HTR-8/SVneo (cell line): ENCODE data around the gene TMEM14C.

ENCODE experiments used
- DNase-seq: peaks from one replicate; pipeline ENCODE4 v3.0.0; 2011; ENCODE audit warnings: low spot score, mixed read lengths; ENCODE audit not compliant: insufficient read length
- FAIRE-seq: peaks from 2 replicates; lab custom pipeline; 2011; peaks lifted over from hg19 to GRCh38; lab: Jason Lieb, UNC

Gene TMEM14C

GRCh38 chr6:10722820-10723566 is at the start of gene TMEM14C:
Gene TMEM14C, plus strand, starts transcription at chr6:10723070. Its CDS starts 1,544 bp downstream, at chr6:10724614.
- FAIRE-seq, result peak; percentile 79
- DNase-seq, result peak; percentile 97

GRCh38 chr6:10676403-10676802 is 46.5 kb upstream of the TMEM14C start:
- DNase-seq, result no peak
- no peak for FAIRE-seq

- no peak for DNase-seq
- FAIRE-seq, result no peak
Measured at GRCh38 chr6:10678456-10678855, 44.4 kb upstream of the TMEM14C start.

GRCh38 chr6:10681795-10682194 is 41.1 kb upstream of the TMEM14C start:
- FAIRE-seq (no peak), DNase-seq (no peak)

GRCh38 chr6:10682355-10682988 is 40.4 kb upstream of the TMEM14C start:
- no peak for FAIRE-seq
- DNase-seq, result no peak

- FAIRE-seq (no peak), DNase-seq (no peak)
Measured at GRCh38 chr6:10684618-10685017, 38.3 kb upstream of the TMEM14C start.

- FAIRE-seq (no peak), DNase-seq (no peak)
Measured at GRCh38 chr6:10685092-10685915, 37.6 kb upstream of the TMEM14C start.

GRCh38 chr6:10686901-10687300 is 36.0 kb upstream of the TMEM14C start:
- FAIRE-seq, result no peak
- no peak for DNase-seq

GRCh38 chr6:10687582-10687981 is 35.3 kb upstream of the TMEM14C start:
- no peak for DNase-seq
- no peak for FAIRE-seq

GRCh38 chr6:10690651-10691445 is 32.0 kb upstream of the TMEM14C start:
- FAIRE-seq, result no peak
- no peak for DNase-seq

GRCh38 chr6:10692965-10693538 is 29.8 kb upstream of the TMEM14C start:
- FAIRE-seq, result no peak

GRCh38 chr6:10694302-10695085 is 28.4 kb upstream of the TMEM14C start, which contains the start of the genes C6orf52 and PAK1IP1:
Gene C6orf52, minus strand, starts transcription at chr6:10694616. Its CDS starts 7,066 bp downstream, at chr6:10687550.
Gene PAK1IP1, plus strand, starts transcription at chr6:10694972. Its CDS starts 14 bp downstream, at chr6:10694986.
- peak; percentile 96 for DNase-seq
- FAIRE-seq, result peak; percentile 49

More at GRCh38 chr6:10692965-10693538, 29.8 kb upstream of the TMEM14C start:
- no peak for DNase-seq

- DNase-seq, result no peak
- no peak for FAIRE-seq
Measured at GRCh38 chr6:10695086-10695657, 27.7 kb upstream of the TMEM14C start.

- DNase-seq (no peak), FAIRE-seq (no peak)
Measured at GRCh38 chr6:10696655-10697054, 26.2 kb upstream of the TMEM14C start.

GRCh38 chr6:10713962-10714361 is 8.9 kb upstream of the TMEM14C start:
- FAIRE-seq, result no peak
- DNase-seq, result no peak

GRCh38 chr6:10719296-10719963 is 3.4 kb upstream of the TMEM14C start:
- DNase-seq, result no peak
- no peak for FAIRE-seq

- FAIRE-seq, result no peak
- DNase-seq, result no peak
Measured at GRCh38 chr6:10719964-10720264, 3.0 kb upstream of the TMEM14C start.
